ENCODE measurements around the gene C11orf42. TPM values are rescaled to one million over a fixed set of nuclear protein-coding genes. Genes with fewer than 3 reads are reported as not detected.

Gene C11orf42
- total RNA-seq, 1 donor from 2014 or later = not detected

DNA sequence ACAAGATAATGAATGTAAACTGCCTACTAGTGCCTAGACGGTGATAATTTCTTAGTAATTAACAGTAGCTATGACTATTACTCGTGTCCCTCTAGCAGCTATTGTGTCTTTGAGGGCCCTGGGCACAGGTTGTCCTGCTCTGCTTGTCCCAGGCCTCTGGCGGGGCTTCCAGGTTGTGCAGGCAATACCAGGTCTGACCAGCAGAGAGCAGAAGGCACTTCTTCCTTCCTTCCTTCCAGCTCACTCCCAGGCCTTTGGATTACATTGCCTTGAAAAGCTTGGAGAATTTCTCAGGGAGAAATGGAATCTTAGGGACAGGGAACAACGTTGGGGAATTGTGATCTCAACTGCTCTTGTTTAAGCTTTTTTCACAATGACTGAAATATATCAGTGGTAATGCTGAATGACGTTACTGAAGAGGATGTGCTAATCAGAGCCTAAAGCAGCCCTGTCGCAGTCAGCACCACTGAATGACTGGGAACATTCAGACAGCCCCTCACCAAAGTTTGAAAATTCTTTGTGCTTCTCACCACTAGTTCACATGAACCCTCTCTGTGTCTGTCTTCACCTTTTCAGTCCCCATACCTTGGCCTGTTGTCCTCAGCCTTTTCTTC lies 45.9 kb downstream of the C11orf42 start:
- DNase-seq (ENCODE audit: low spot score) (peak; percentile 57), ATAC-seq (peak; percentile 94)

DNA sequence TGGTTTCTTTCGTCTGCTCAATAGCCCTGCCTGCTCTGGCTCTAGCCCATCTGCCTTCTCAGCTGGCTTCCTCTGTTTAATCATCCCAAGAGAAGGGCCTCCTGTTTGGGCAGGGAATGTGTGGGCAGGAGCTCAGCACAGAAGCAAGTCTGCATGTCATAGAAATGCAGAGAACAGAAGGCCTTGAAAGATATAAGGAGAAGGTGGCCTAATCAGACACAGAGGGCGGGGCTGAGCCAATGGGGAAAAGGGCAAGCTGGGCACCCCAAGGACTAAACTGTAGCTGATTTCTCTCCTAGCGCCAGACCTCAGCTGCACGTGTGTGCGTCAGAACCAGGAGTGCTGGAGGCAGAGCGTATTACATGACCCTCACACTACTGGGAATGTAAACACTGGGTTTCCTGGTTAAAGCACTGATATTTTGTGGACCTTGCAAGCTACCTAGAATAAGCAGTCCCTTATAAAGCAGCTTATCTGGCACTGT lies 46.7 kb downstream of the C11orf42 start:
- DNase-seq (ENCODE audit: low spot score) = no peak

DNA sequence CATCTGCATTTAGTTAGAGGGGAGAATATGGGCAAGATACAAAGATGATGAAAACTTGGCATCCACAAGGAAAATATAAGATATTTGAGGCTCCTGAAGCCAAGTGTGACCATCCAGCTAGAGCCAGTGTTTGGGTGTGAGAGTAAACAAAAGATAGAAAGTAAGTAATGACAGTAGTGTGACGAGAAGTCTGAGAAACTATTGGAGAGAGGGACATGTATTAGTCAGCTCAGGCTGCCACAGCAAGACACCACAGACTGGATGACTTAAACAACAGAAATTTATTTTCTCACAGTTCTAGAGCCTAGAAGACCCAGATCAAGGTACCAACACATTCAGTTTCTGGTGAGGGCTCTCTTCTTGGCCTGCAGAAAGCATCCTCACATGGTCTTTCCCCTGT lies 47.8 kb downstream of the C11orf42 start:
- DNase-seq (ENCODE audit: low spot score) (no peak), ATAC-seq (no peak)

More for the DNA sequence above, 46.7 kb downstream of the C11orf42 start:
- ATAC-seq = no peak

DNA sequence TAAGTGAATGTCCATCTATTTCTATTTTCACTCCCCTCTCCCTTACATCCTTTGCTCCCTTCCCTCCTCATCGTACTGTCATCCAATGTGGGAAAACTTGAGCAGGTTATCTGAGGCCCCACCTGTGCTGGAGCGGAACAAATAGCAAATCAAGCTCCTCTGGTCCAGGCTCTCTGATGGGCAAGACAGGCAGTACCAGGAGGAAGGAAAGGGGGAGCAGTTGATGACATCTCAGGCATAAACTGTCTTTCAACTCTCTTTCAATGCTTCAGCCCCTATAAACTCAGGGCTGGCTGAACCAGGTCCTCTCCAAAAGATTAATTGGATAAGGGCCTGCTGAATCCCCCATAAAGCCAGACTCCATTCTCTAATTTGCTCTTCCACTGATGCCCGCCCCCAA lies 52.8 kb downstream of the C11orf42 start:
- no peak for ATAC-seq
- no peak for DNase-seq (ENCODE audit: low spot score)

GRCh38 chr11:6258571-6259081 lies 53.3 kb downstream of the C11orf42 start:
- DNase-seq (ENCODE audit: low spot score) = no peak
- ATAC-seq = peak; percentile 30

DNA sequence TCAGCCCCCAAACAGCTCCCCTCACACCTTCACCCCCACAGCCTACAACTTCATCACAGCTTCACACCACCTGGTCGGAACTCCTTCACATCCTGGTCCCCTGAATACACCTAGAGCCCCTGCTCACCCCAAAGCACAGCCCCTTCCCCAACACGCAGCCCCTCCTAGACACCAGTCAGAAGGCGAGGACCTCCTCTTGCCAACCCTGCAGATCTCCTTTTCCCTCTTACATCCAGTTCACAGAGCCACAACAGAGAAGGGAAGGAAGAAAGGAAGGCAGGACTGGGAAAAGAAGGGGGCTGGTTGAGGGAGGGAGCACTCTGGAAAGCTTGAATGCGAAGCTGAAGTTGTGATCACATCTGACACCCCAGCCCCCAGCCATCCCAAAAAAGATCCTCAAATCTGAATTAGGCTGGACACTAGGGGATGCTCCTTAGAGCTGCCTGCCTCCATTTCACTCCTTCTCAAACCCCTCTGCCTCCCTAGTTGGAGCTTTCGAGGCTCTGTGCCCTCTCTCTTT lies 54.9 kb downstream of the C11orf42 start:
- DNase-seq (ENCODE audit: low spot score) (no peak), ATAC-seq (no peak)

Other genes starting within 250 kb of the C11orf42 start
- gene OR56A5, start 237.1 kb upstream of the C11orf42 start, total RNA-seq = not detected
- gene OR52L1, start 218.6 kb upstream of the C11orf42 start, total RNA-seq = not detected
- not detected for gene OR56A4, start 198.6 kb upstream of the C11orf42 start, total RNA-seq
- gene OR56A1, start 174.8 kb upstream of the C11orf42 start, total RNA-seq = not detected
- gene OR56B4, start 97.9 kb upstream of the C11orf42 start, total RNA-seq = not detected
- 0.38 TPM for gene OR52B2, start 35.2 kb upstream of the C11orf42 start, total RNA-seq
- not detected for gene OR52W1, start 6.3 kb upstream of the C11orf42 start, total RNA-seq
- gene FHIP1B, start 29.1 kb downstream of the C11orf42 start, total RNA-seq = 32.1 TPM
- gene CNGA4, start 33.5 kb downstream of the C11orf42 start, total RNA-seq = not detected
- gene CCKBR, start 54.3 kb downstream of the C11orf42 start, total RNA-seq = not detected
- 6.1 TPM for gene CAVIN3, start 114.9 kb downstream of the C11orf42 start, total RNA-seq
- 62.0 TPM for gene SMPD1, start 184.9 kb downstream of the C11orf42 start, total RNA-seq
- gene APBB1, start 213.5 kb downstream of the C11orf42 start, total RNA-seq = 3.6 TPM
- gene HPX, start 235.4 kb downstream of the C11orf42 start, total RNA-seq = 5,455 TPM